ENCODE data around the gene CD82. TPM values are rescaled to one million over a fixed set of nuclear protein-coding genes. Genes with fewer than 3 reads are reported as not detected.

Gene CD82
- polyA plus RNA-seq, 1 of the 3 experiments (the other 2 are of a cell fraction), result 39.2 TPM

- Histone ChIP-seq H3K9me3 (no peaks in the 10 kb centered on the region), H3K79me2 (ENCODE audit: insufficient read depth) (no peaks in the 10 kb centered on the region), H3K27ac (ENCODE audit: low read depth in 2 of 2, low read length in 1 of 2) (no peak overlapping the region), H3K9me2 (no peaks in the 10 kb centered on the region), H2AFZ (ENCODE audit: low read depth) (no peak overlapping the region), H4K20me1 (ENCODE audit: insufficient read depth) (no peaks in the 10 kb centered on the region), H3K4me3 (ENCODE audit: low read depth in 2 of 2, low read length in 1 of 2) (no peak overlapping the region), H3F3A (replicated peaks; ENCODE audit: insufficient read depth) (no peaks in the 10 kb centered on the region), H3K4me1 (ENCODE audit: control insufficient read depth in 1 of 2, insufficient read depth in 2 of 2, low read depth in 1 of 2, low read length in 1 of 2) (no peaks in the 10 kb centered on the region; a peak in 2 of 4 replicates), H3K4me2 (no peak overlapping the region), H3K36me3 (replicated peaks in 1 of 2; ENCODE audit: control insufficient read depth in 1 of 2, insufficient read depth in 2 of 2, low read length in 1 of 2) (no peaks in the 10 kb centered on the region), H3K27me3 (ENCODE audit: insufficient read depth) (no peaks in the 10 kb centered on the region), H3K9ac (no peak overlapping the region)
- 58% methylated on average over 5 of the region's 8 CpGs for WGBS (ENCODE audit: low lambda C conversion rate)
- TF ChIP-seq ELF1 (IDR thresholded peaks at IDR 0.05) (no peak), REST (IDR thresholded peaks at IDR 0.05; ENCODE audit: low read depth, low read length) (no peak), ZBTB33 (IDR thresholded peaks at IDR 0.05; ENCODE audit: borderline replicate concordance, low read depth) (no peak), TAF1 (IDR thresholded peaks at IDR 0.05; ENCODE audit: borderline replicate concordance, low read depth, low read length) (no peak)
- POLR2A ChIA-PET, result no interaction called here
- CTCF ChIA-PET, result interaction anchor here (1.0 kb wide), 1 partner anchor 11 kb away, joined by 3 read pairs; no protein-coding TSS in a partner anchor
- DNase-seq, result no peak
These were observed 37.4 kb upstream of the CD82 start for GRCh38 chr11:44528103-44528502.

GRCh38 chr11:44528581-44528980 is 36.9 kb upstream of the CD82 start:
- Histone ChIP-seq H4K20me1 (ENCODE audit: insufficient read depth) (no peaks in the 10 kb centered on the region), H3K79me2 (ENCODE audit: insufficient read depth) (no peaks in the 10 kb centered on the region), H3K9me3 (no peaks in the 10 kb centered on the region), H3F3A (replicated peaks; ENCODE audit: insufficient read depth) (no peaks in the 10 kb centered on the region), H3K4me3 (ENCODE audit: low read depth in 2 of 2, low read length in 1 of 2) (no peak overlapping the region), H3K9ac (no peak overlapping the region), H3K4me2 (no peak overlapping the region), H2AFZ (ENCODE audit: low read depth) (no peak overlapping the region), H3K36me3 (replicated peaks in 1 of 2; ENCODE audit: control insufficient read depth in 1 of 2, insufficient read depth in 2 of 2, low read length in 1 of 2) (no peaks in the 10 kb centered on the region), H3K4me1 (ENCODE audit: control insufficient read depth in 1 of 2, insufficient read depth in 2 of 2, low read depth in 1 of 2, low read length in 1 of 2) (no peaks in the 10 kb centered on the region; a peak in 2 of 4 replicates), H3K27ac (ENCODE audit: low read depth in 2 of 2, low read length in 1 of 2) (no peak overlapping the region), H3K27me3 (ENCODE audit: insufficient read depth) (no peaks in the 10 kb centered on the region), H3K9me2 (no peaks in the 10 kb centered on the region)
- WGBS (ENCODE audit: low lambda C conversion rate), result 73% methylated on average over 2 of the region's 2 CpGs
- CTCF ChIA-PET, result interaction anchor here (0.8 to 2.0 kb wide), 3 partner anchors 9 to 242 kb away, joined by 3 to 6 read pairs (median 4); no protein-coding TSS in a partner anchor
- TF ChIP-seq MEF2A (IDR thresholded peaks at IDR 0.05; ENCODE audit: borderline replicate concordance, low read depth), result no peak
- TF ChIP-seq YY1 (IDR thresholded peaks at IDR 0.05; ENCODE audit: low read depth), result no peak
- TF ChIP-seq PBX3 (IDR thresholded peaks at IDR 0.05), result no peak
- TF ChIP-seq EP300 (IDR thresholded peaks at IDR 0.05; ENCODE audit: borderline replicate concordance in 1 of 2, low read depth in 1 of 2, low read length in 1 of 2), result no peak
- TF ChIP-seq FOXM1 (IDR thresholded peaks at IDR 0.05; ENCODE audit: low read depth), result no peak
- no peak for TF ChIP-seq USF1 (IDR thresholded peaks at IDR 0.05; ENCODE audit: borderline replicate concordance, low read depth)
- no peak for TF ChIP-seq TEAD4 (IDR thresholded peaks at IDR 0.05; ENCODE audit: borderline replicate concordance, insufficient read depth)
- no peak for TF ChIP-seq USF2 (IDR thresholded peaks at IDR 0.05; ENCODE audit: borderline replicate concordance, low read depth, low read length)
- TF ChIP-seq CHD2 (IDR thresholded peaks at IDR 0.05; ENCODE audit: low read length, partially characterized antibody), result no peak
- no peak for TF ChIP-seq POLR2AphosphoS5 (IDR thresholded peaks at IDR 0.05; ENCODE audit: low read depth, low read length)
- POLR2A ChIA-PET, result no interaction called here
- DNase-seq, result no peak
